Tibial nerve (tissue), 4 donors: ENCODE data around the gene ADRA1B. TPM values are rescaled to one million over a fixed set of nuclear protein-coding genes. Genes with fewer than 3 reads are reported as not detected.
A peak's percentile ranks its signal among the peaks of the same experiment; 100 is the strongest.

Experiments
- DNase-seq, 2 donors: peaks; one replicate each; pipeline ENCODE4 v3.0.0-alpha.2; 2019; ENCODE audit warnings: low spot score in 2 of 2
- H3K27ac ChIP-seq, 4 donors: fragments of 200-600 bp; sonication (generic) in 3 of 4; one replicate each; pipeline ENCODE4 v1.5.1; 2017 to 2019; ENCODE audit warnings: mild to moderate bottlenecking in 1 of 4
- H3K27me3 ChIP-seq, 2 donors: fragments of 200-600 bp; sonication (generic) in 1 of 2; one replicate each; pipeline versions ENCODE4 v1.5.1 to v1.6.0; 2017 to 2019
- H3K36me3 ChIP-seq, 3 donors: fragments of 200-600 bp; sonication (generic); one replicate each; pipeline ENCODE4 v1.5.1; 2018 to 2019
- H3K4me1 ChIP-seq, 4 donors: fragments of 200-600 bp; sonication (generic) in 3 of 4; one replicate each; pipeline ENCODE4 v1.5.1; 2017 to 2019
- H3K4me3 ChIP-seq, 4 donors: fragments of 200-600 bp; sonication (generic) in 3 of 4; one replicate each; pipeline ENCODE4 v1.5.1; 2017 to 2019; ENCODE audit warnings: mild to moderate bottlenecking in 1 of 4, moderate library complexity in 1 of 4
- H3K9me3 ChIP-seq, 4 donors: fragments of 200-600 bp; sonication (generic) in 3 of 4; one replicate each; pipeline ENCODE4 v1.5.1; 2017 to 2019
- EP300 ChIP-seq, 2 donors: sonication (generic); formaldehyde crosslinking; IDR thresholded peaks; one replicate each; pipeline ENCODE4 v1.6.1; 2017; ENCODE audit warnings: antibody characterized with exemption in 2 of 2, mild to moderate bottlenecking in 1 of 2
- POLR2A ChIP-seq, 2 donors: fragments of 450-650 bp; IDR thresholded peaks; one replicate each; pipeline ENCODE4 v1.6.1; 2017; ENCODE audit warnings: antibody characterized with exemption in 2 of 2, mild to moderate bottlenecking in 2 of 2, moderate library complexity in 2 of 2
- WGBS, 2 donors: methylation state at CpG; one replicate each; pipeline ENCODE4 v1.1.5; 2018; 5-methylcytosine and 5-hydroxymethylcytosine counted together
- total RNA-seq, 4 donors: library from RNA; depleted of rRNA; stranded (reverse); fragments of >200 nt; gene quantifications; one replicate each; pipeline ENCODE4 v1.1.0, GENCODE V29; 2016
- TF ChIP-seq, protein P1 (sequence below), 5 experiments: fragments of 200-600 bp in 3 of 5; fragments of 450-650 bp in 2 of 5; sonication (generic) in 3 of 5; IDR thresholded peaks; one replicate each; pipeline ENCODE4 v1.5.1; 2016 to 2019; ENCODE audit warnings: antibody characterized with exemption in 5 of 5, mild to moderate bottlenecking in 3 of 5, moderate library complexity in 2 of 5

The ADRA1B gene
- total RNA-seq, 4 donors from 2014 or later, result 3.6 to 6.9 (median 6.2) TPM

DNA sequence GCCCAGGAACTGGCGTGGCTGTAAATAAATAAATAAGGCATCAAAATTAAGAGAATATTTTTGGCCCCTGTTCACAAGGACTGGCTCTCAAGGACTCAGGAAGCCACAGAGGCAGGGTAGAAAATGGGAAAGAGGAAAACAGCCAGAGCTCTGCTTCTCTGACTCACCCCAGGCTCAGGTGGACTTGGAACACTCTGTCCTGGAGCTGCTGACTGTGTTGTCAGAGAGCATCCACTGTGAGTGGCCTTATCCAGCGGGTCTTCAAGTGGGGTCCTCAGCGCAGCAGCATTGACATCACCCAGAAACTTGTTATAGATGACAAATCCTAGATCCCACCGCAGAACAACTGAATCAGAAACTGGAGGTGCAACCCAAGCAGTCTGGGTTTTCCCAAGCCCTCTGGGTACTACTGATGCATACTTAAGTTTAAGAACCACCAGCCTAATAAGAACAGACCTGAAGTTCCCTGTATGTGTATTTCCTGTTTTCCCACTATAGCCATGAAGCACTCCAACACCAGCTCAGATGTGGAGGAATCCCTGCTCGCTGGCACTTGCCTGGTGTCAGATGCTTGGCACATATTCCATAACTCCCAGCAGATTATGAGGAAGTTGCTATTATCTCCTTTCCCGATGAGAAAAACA lies 20.5 kb downstream of the ADRA1B start:
- Histone ChIP-seq H3K27ac (peak overlapping the region in 1 of 4 donors; percentile 20), H3K4me3 (no peak overlapping the region), H3K9me3 (no peaks in the 10 kb centered on the region), H3K4me1 (no peaks in the 10 kb centered on the region), H3K36me3 (no peaks in the 10 kb centered on the region), H3K27me3 (no peaks in the 10 kb centered on the region)
- TF ChIP-seq EP300 (IDR thresholded peaks at IDR 0.05), result no peak
- TF ChIP-seq, protein P1, sequence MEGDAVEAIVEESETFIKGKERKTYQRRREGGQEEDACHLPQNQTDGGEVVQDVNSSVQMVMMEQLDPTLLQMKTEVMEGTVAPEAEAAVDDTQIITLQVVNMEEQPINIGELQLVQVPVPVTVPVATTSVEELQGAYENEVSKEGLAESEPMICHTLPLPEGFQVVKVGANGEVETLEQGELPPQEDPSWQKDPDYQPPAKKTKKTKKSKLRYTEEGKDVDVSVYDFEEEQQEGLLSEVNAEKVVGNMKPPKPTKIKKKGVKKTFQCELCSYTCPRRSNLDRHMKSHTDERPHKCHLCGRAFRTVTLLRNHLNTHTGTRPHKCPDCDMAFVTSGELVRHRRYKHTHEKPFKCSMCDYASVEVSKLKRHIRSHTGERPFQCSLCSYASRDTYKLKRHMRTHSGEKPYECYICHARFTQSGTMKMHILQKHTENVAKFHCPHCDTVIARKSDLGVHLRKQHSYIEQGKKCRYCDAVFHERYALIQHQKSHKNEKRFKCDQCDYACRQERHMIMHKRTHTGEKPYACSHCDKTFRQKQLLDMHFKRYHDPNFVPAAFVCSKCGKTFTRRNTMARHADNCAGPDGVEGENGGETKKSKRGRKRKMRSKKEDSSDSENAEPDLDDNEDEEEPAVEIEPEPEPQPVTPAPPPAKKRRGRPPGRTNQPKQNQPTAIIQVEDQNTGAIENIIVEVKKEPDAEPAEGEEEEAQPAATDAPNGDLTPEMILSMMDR (IDR thresholded peaks at IDR 0.05), result no peak
- no peak for TF ChIP-seq POLR2A (IDR thresholded peaks at IDR 0.05)
- no peak for DNase-seq
- 79 to 87% methylated on average over 6 of the region's 6 CpGs for WGBS, 2 donors

DNA sequence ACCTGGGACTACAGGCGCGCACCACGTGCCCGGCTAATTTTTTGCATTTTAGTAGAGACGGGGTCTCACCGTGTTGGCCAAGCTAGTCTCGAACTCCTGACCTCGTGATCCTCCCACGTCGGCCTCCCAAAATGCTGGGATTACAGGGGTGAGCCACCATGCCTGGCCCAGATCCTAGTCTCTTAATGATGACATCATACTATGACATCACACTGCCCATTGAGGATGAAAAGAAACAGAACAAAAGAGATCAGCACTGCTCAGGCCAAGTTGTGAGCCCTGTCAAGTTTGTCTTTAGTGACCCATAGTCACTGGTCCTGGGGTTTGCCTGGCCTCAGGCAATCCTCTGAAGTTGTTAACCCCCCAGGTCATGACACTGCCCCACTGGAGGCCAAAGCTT lies 21.3 kb downstream of the ADRA1B start:
- TF ChIP-seq, protein P1 (IDR thresholded peaks at IDR 0.05), result no peak
- TF ChIP-seq EP300 (IDR thresholded peaks at IDR 0.05) (no peak), POLR2A (IDR thresholded peaks at IDR 0.05) (no peak)
- 86 to 92% methylated on average over 10 of the region's 10 CpGs for WGBS, 2 donors

DNA sequence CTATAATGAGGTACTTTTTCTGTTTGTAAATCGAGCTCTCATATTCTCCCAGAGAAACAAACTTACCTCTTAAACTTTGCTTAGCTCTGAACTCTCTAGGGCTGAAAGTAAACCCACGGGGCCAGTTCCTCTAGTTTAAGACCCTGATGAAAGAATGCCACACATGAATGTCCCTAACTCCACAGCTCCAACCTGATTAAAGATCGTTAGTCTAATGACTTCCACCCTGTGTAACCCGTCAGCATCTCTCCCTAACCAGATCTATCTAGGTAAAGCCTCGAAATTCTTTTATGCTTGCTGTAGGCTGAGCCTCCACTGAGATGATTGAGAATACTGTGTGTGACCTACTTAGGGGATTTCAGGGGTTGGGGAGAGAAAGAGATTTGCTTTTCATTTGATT lies 27.0 kb downstream of the ADRA1B start:
- TF ChIP-seq EP300 (IDR thresholded peaks at IDR 0.05) (no peak), POLR2A (IDR thresholded peaks at IDR 0.05) (no peak)
- TF ChIP-seq, protein P1 (IDR thresholded peaks at IDR 0.05), result no peak
- WGBS, 2 donors, result 47 to 48% methylated on average over 5 of the region's 5 CpGs

More for the DNA sequence above, 21.3 kb downstream of the ADRA1B start:
- no peak for DNase-seq
- Histone ChIP-seq H3K9me3 (no peaks in the 10 kb centered on the region), H3K27me3 (no peaks in the 10 kb centered on the region), H3K27ac (no peak overlapping the region), H3K36me3 (no peaks in the 10 kb centered on the region), H3K4me3 (no peak overlapping the region), H3K4me1 (no peaks in the 10 kb centered on the region)

DNA sequence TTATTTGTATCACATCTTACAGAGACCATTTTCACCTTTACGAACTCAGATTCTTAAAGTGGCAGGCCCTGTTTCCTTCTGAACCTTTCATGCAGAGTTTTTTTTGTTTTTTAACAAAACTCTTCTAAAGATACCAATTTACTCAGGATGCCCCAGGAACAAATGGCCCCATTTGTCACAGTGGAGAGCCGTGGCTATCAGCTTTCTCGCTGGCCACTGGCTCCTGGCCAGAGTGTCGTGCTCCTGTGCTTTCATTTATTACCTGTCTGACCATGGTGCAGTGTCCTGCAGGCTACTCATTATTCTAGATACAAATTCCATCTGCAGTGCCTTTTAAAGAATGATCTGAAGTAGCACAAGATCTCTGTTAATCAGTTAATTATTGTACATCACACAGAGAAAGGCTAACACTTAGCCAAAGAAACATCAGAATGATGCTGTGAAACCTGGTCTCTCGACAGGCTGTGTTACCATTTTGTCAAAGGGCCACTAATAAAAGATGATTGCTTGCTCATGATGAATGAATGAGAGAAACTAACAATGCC lies 27.8 kb downstream of the ADRA1B start:
- H3K36me3 ChIP-seq, result no peaks in the 10 kb centered on the region
- H3K27me3 ChIP-seq, result no peaks in the 10 kb centered on the region
- DNase-seq, result no peak
- 39 to 43% methylated on average over 5 of the region's 5 CpGs for WGBS, 2 donors
- H3K9me3 ChIP-seq, result no peaks in the 10 kb centered on the region
- H3K4me1 ChIP-seq, result no peaks in the 10 kb centered on the region
- no peak overlapping the region for H3K27ac ChIP-seq
- H3K4me3 ChIP-seq, result no peak overlapping the region
- no peak for TF ChIP-seq POLR2A (IDR thresholded peaks at IDR 0.05)
- no peak for TF ChIP-seq EP300 (IDR thresholded peaks at IDR 0.05)
- TF ChIP-seq, protein P1 (IDR thresholded peaks at IDR 0.05), result no peak

More for the DNA sequence above, 27.0 kb downstream of the ADRA1B start:
- DNase-seq, result no peak
- Histone ChIP-seq H3K36me3 (no peaks in the 10 kb centered on the region), H3K4me1 (no peaks in the 10 kb centered on the region), H3K27me3 (no peaks in the 10 kb centered on the region), H3K9me3 (no peaks in the 10 kb centered on the region), H3K27ac (no peak overlapping the region), H3K4me3 (no peak overlapping the region)

DNA sequence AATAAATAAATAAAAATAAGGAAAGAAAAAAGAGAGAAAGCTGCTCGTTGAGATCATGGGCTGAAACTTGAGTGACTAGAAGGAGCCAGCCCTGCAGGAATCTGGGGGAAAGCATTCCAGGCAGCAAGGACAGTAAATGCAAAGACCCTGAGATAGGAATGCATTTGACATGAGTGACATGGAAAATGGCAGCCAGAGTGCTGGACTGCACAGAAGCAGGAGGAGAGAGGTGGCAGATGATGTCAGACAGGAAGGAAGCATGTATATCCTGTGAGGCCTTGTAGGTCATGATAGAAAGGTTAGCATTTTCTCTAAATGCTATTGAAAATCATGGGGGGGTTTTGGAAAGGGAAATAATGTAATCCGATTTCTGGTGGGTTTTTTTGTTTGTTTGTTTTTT lies 29.1 kb downstream of the ADRA1B start:
- WGBS, 2 donors, result 67 to 83% methylated on average over 2 of the region's 2 CpGs
- Histone ChIP-seq H3K4me1 (no peaks in the 10 kb centered on the region), H3K36me3 (no peaks in the 10 kb centered on the region)

More for the DNA sequence above, 29.1 kb downstream of the ADRA1B start:
- no peak overlapping the region for H3K4me3 ChIP-seq
- no peak for DNase-seq
- no peaks in the 10 kb centered on the region for H3K27me3 ChIP-seq
- TF ChIP-seq, protein P1 (IDR thresholded peaks at IDR 0.05), result no peak
- TF ChIP-seq EP300 (IDR thresholded peaks at IDR 0.05) (no peak), POLR2A (IDR thresholded peaks at IDR 0.05) (no peak)
- no peaks in the 10 kb centered on the region for H3K9me3 ChIP-seq
- H3K27ac ChIP-seq, result no peak overlapping the region
